ENCODE results near the gene CNTLN. TPM values are rescaled to one million over a fixed set of nuclear protein-coding genes. Genes with fewer than 3 reads are reported as not detected.

The CNTLN gene
- total RNA-seq, 1 experiment from 2014 or later, result 5.1 TPM

GRCh38 chr9:17361378-17361777 lies 226.5 kb downstream of the CNTLN start:
- Histone ChIP-seq H3K4me2 (ENCODE audit: low read length) (no peak overlapping the region), H3K9ac (ENCODE audit: low read length) (no peak overlapping the region), H4K20me1 (ENCODE audit: insufficient read depth) (no peaks in the 10 kb centered on the region; the same call in 1 of the 2 replicates), H3K36me3 (ENCODE audit: control insufficient read depth in 1 of 2, insufficient read depth in 2 of 2, low read length in 2 of 2) (no peaks in the 10 kb centered on the region), H3K9me2 (ENCODE audit: insufficient read depth) (no peaks in the 10 kb centered on the region), H3K4me3 (replicated peaks in 1 of 2; ENCODE audit: low read depth in 1 of 2, low read length in 2 of 2) (no peak overlapping the region), H2AFZ (ENCODE audit: low read depth, low read length, poor library complexity, severe bottlenecking) (no peak overlapping the region), H3K79me2 (ENCODE audit: insufficient read depth, low read length) (no peaks in the 10 kb centered on the region), H3K4me1 (ENCODE audit: control insufficient read depth in 1 of 2, insufficient read depth in 2 of 2, low read length in 2 of 2) (no peaks in the 10 kb centered on the region), H3K27me3 (ENCODE audit: insufficient read depth, low read length) (no peaks in the 10 kb centered on the region), H3K27ac (ENCODE audit: low read depth, low read length) (no peak overlapping the region), H3K9me3 (ENCODE audit: control insufficient read depth in 1 of 2, insufficient read depth in 1 of 2, low read depth in 1 of 2, low read length in 2 of 2) (no peaks in the 10 kb centered on the region)
- DNase-seq (ENCODE audit: low read depth, low spot score) (no peak), ATAC-seq (no peak)
- RAD21 ChIA-PET (ENCODE audit: low non-redundant PET in 1 of 2, low total read pairs in 2 of 2, uncharacterized antibody in 2 of 2, unreplicated experiment in 2 of 2), result no interaction called here
- BruUV-seq (replicated peaks), result no TSS peak
- POLR2A ChIA-PET, result no interaction called here
- intact Hi-C loops (cut with micrococcal nuclease), result no loop called here
- CTCF ChIA-PET, result no interaction called here
- TF ChIP-seq CTCF (IDR thresholded peaks at IDR 0.05 in 2 of 3, conservative IDR thresholded peaks at IDR 0.05 in 1 of 3; ENCODE audit: borderline replicate concordance in 1 of 3, insufficient read depth in 1 of 3, low read depth in 2 of 3, low read length in 2 of 3) (no peak), SP1 (IDR thresholded peaks at IDR 0.05; ENCODE audit: low read depth) (no peak), ZFX (IDR thresholded peaks at IDR 0.05) (no peak), EGR1 (IDR thresholded peaks at IDR 0.05; ENCODE audit: low read depth) (no peak), POLR2AphosphoS5 (IDR thresholded peaks at IDR 0.05; ENCODE audit: low read depth, low read length) (no peak), CEBPB (IDR thresholded peaks at IDR 0.05; ENCODE audit: low read depth) (no peak), ELF1 (IDR thresholded peaks at IDR 0.05; ENCODE audit: borderline replicate concordance, low read depth) (no peak), ATF3 (IDR thresholded peaks at IDR 0.05) (no peak), REST (IDR thresholded peaks at IDR 0.05; ENCODE audit: low read depth) (no peak), SRF (IDR thresholded peaks at IDR 0.05; ENCODE audit: low read depth) (no peak), CBX3 (IDR thresholded peaks at IDR 0.05; ENCODE audit: low read depth) (no peak)

Measured in HCT116 (cell line).